DOHH2 (cell line): ENCODE data around the gene ST8SIA2.

Experiments used
- H3F3A ChIP-seq: fragments of 200-600 bp; sonication (generic), shearing (Covaris generic); 2 replicates; pipeline ENCODE4 v1.6.0; 2016; ENCODE audit warnings: antibody characterized with exemption, mild to moderate bottlenecking; ENCODE audit not compliant: control insufficient read depth, insufficient read depth
- H3K27ac ChIP-seq: fragments of 200-600 bp; sonication (generic); 2 replicates; pipeline ENCODE4 v1.5.1; 2014; ENCODE audit warnings: low read depth, mild to moderate bottlenecking, low read length, moderate library complexity
- H3K27me3 ChIP-seq: fragments of 200-600 bp; sonication (generic); 2 replicates; pipeline ENCODE4 v1.6.1; 2014; ENCODE audit warnings: mild to moderate bottlenecking, low read length, mixed read lengths; ENCODE audit not compliant: control insufficient read depth
- H3K36me3 ChIP-seq: fragments of 200-600 bp; sonication (generic); 2 replicates; pipeline ENCODE4 v1.6.1; 2014; ENCODE audit warnings: mild to moderate bottlenecking, low read length, moderate library complexity, mixed read lengths; ENCODE audit not compliant: control insufficient read depth
- H3K4me1 ChIP-seq: fragments of 200-600 bp; sonication (generic); 2 replicates; pipeline ENCODE4 v1.6.1; 2014; ENCODE audit warnings: mild to moderate bottlenecking, low read length, mixed read lengths; ENCODE audit not compliant: control insufficient read depth
- H3K4me2 ChIP-seq: fragments of 200-600 bp; sonication (generic); 2 replicates; pipeline ENCODE4 v1.6.0; 2014; ENCODE audit warnings: mild to moderate bottlenecking, low read length, moderate library complexity
- H3K4me3 ChIP-seq: fragments of 200-600 bp; sonication (generic); 2 replicates; pipeline ENCODE4 v1.5.1; 2014; ENCODE audit warnings: mild to moderate bottlenecking, low read length, mixed read lengths
- H3K79me2 ChIP-seq: fragments of 200-600 bp; sonication (generic); 2 replicates; pipeline ENCODE4 v1.6.1; 2014; ENCODE audit warnings: mild to moderate bottlenecking, low read length, mixed read lengths; ENCODE audit not compliant: control insufficient read depth
- H3K9me2 ChIP-seq: fragments of 200-600 bp; sonication (generic); replicated peaks from 2 replicates; pipeline ENCODE4 v1.6.1; 2014; ENCODE audit warnings: mild to moderate bottlenecking, low read length, mixed read lengths; ENCODE audit not compliant: control insufficient read depth
- H3K9me3 ChIP-seq: fragments of 200-600 bp; sonication (generic); 2 replicates; pipeline ENCODE4 v1.6.1; 2014; ENCODE audit warnings: antibody characterized with exemption, low read length, mixed read lengths; ENCODE audit not compliant: control insufficient read depth, insufficient read depth
- H4K20me1 ChIP-seq: fragments of 200-600 bp; sonication (generic); 2 replicates; pipeline ENCODE4 v1.6.0; 2014; ENCODE audit warnings: low read depth, mild to moderate bottlenecking, antibody characterized with exemption, low read length, moderate library complexity; ENCODE audit not compliant: control insufficient read depth, insufficient read depth
- CTCF ChIP-seq: fragments of 200-600 bp; sonication (generic); IDR thresholded peaks from one replicate; pipeline ENCODE4 v1.5.1; 2014; ENCODE audit warnings: antibody characterized with exemption, mild to moderate bottlenecking, low read depth, low read length; ENCODE audit not compliant: poor library complexity, severe bottlenecking
- EZH2phosphoT487 ChIP-seq: fragments of 200-600 bp; sonication (generic); IDR thresholded peaks from 2 replicates; pipeline ENCODE4 v1.6.1; 2017; ENCODE audit warnings: borderline replicate concordance, mild to moderate bottlenecking, antibody characterized with exemption, low read length, moderate library complexity, mixed read lengths

The ST8SIA2 gene

GRCh38 chr15:92457471-92458041, 63.9 kb downstream of the ST8SIA2 start:
- TF ChIP-seq EZH2phosphoT487 (no peak), CTCF (no peak)
- Histone ChIP-seq H3K4me2 (no peak overlapping the region), H3K4me3 (no peak overlapping the region), H3K9me2 (no peaks in the 10 kb centered on the region), H3K36me3 (no peaks in the 10 kb centered on the region), H3K9me3 (no peaks in the 10 kb centered on the region), H3K27me3 (no peaks in the 10 kb centered on the region), H3F3A (no peaks in the 10 kb centered on the region), H4K20me1 (no peaks in the 10 kb centered on the region), H3K27ac (no peak overlapping the region), H3K4me1 (no peaks in the 10 kb centered on the region), H3K79me2 (no peaks in the 10 kb centered on the region)

GRCh38 chr15:92460023-92460422, 66.3 kb downstream of the ST8SIA2 start:
- Histone ChIP-seq H3K4me3 (no peak overlapping the region), H3K36me3 (no peaks in the 10 kb centered on the region), H3K4me1 (no peaks in the 10 kb centered on the region), H3K27me3 (no peaks in the 10 kb centered on the region), H3K4me2 (no peak overlapping the region), H3K79me2 (no peaks in the 10 kb centered on the region), H4K20me1 (no peaks in the 10 kb centered on the region), H3K9me3 (no peaks in the 10 kb centered on the region), H3K27ac (no peak overlapping the region), H3K9me2 (no peaks in the 10 kb centered on the region), H3F3A (no peaks in the 10 kb centered on the region)
- no peak for TF ChIP-seq CTCF
- no peak for TF ChIP-seq EZH2phosphoT487

GRCh38 chr15:92462424-92463125, 68.9 kb downstream of the ST8SIA2 start:
- Histone ChIP-seq H3K36me3 (no peaks in the 10 kb centered on the region), H3K79me2 (no peaks in the 10 kb centered on the region), H3F3A (no peaks in the 10 kb centered on the region), H3K4me2 (no peak overlapping the region), H3K4me1 (no peaks in the 10 kb centered on the region), H3K9me3 (no peaks in the 10 kb centered on the region), H4K20me1 (no peaks in the 10 kb centered on the region), H3K4me3 (no peak overlapping the region), H3K27ac (no peak overlapping the region), H3K27me3 (no peaks in the 10 kb centered on the region), H3K9me2 (no peaks in the 10 kb centered on the region)
- no peak for TF ChIP-seq CTCF
- no peak for TF ChIP-seq EZH2phosphoT487
